GM12878 (cell line): ENCODE results near the gene NRSN2. TPM values are rescaled to one million over a fixed set of nuclear protein-coding genes. Genes with fewer than 3 reads are reported as not detected.

ENCODE experiments used
- ATAC-seq: fragments of 200-7000 bp; cut with Tn5 transposase; 3 replicates; pipeline ENCODE4 v1.9.1; 2020; ENCODE audit warnings: mild to moderate bottlenecking, moderate library complexity
- BruUV-seq: library from RNA; stranded (reverse); fragments of 400-500 nt; replicated peaks from 2 replicates; lab custom pipeline; 2021; lab: Mats Ljungman, UMichigan
- CTCF ChIA-PET: fragments of 300-600 bp; sonication (Branson Sonifier 250); formaldehyde crosslinking; extraction: SDS; loops from one replicate; lab custom pipeline; 2021; ENCODE audit warnings: inconsistent platforms; lab: Yijun Ruan, JAX
- POLR2A ChIA-PET: fragments of 350-600 bp; formaldehyde crosslinking; extraction: SDS; loops from one replicate; lab custom pipeline; 2021; ENCODE audit warnings: inconsistent platforms; lab: Charles Lee
- RAD21 ChIA-PET: fragments of 300-600 bp; sonication (Branson Sonifier 250); formaldehyde crosslinking; loops from one replicate; lab custom pipeline; 2023; ENCODE audit warnings: antibody characterized with exemption; ENCODE audit not compliant: unreplicated experiment; lab: Charles Lee
- SMC1A ChIA-PET: fragments of 300-600 bp; sonication (Branson Sonifier 250); formaldehyde crosslinking; loops from one replicate; lab custom pipeline; 2023; ENCODE audit not compliant: unreplicated experiment, uncharacterized antibody; lab: Charles Lee
- DNase-seq: peaks from one replicate; pipeline ENCODE4 v3.0.0-alpha.2; 2011; ENCODE audit warnings: low read depth, low spot score
- FAIRE-seq: peaks from 3 replicates; lab custom pipeline; 2011; peaks lifted over from hg19 to GRCh38; lab: Jason Lieb, UNC
- H2AFZ ChIP-seq: 2 replicates; pipeline ENCODE4 v1.6.0; 2011; ENCODE audit warnings: low read depth, low read length, control low read depth; ENCODE audit not compliant: control insufficient read depth
- H3K27ac ChIP-seq: 2 replicates; pipeline ENCODE4 v1.5.1; 2011; ENCODE audit warnings: control low read depth; ENCODE audit not compliant: control insufficient read depth, insufficient read depth
- H3K27me3 ChIP-seq, 2 experiments: replicated peaks in 1 of 2; 2 replicates each; pipeline versions ENCODE4 v1.6.0 to v1.6.1; 2011; ENCODE audit warnings: low read length in 1 of 2; ENCODE audit not compliant: control insufficient read depth in 2 of 2, insufficient read depth in 2 of 2
- H3K36me3 ChIP-seq, 2 experiments: 2 replicates each; pipeline ENCODE4 v1.5.1; 2011; ENCODE audit warnings: low read length in 1 of 2; ENCODE audit not compliant: control insufficient read depth in 2 of 2, insufficient read depth in 2 of 2
- H3K4me1 ChIP-seq: 2 replicates; pipeline ENCODE4 v1.6.1; 2011; ENCODE audit warnings: mild to moderate bottlenecking, low read length, moderate library complexity, mixed read lengths; ENCODE audit not compliant: control insufficient read depth, insufficient read depth
- H3K4me2 ChIP-seq: 2 replicates; pipeline ENCODE4 v1.6.0; 2011; ENCODE audit warnings: control low read depth; ENCODE audit not compliant: control insufficient read depth, insufficient read depth
- H3K4me3 ChIP-seq: fragments of 200-600 bp; sonication (generic); 2 replicates; pipeline ENCODE4 v1.5.1; 2016
- H3K79me2 ChIP-seq: 2 replicates; pipeline ENCODE4 v1.6.0; 2011; ENCODE audit warnings: low read length; ENCODE audit not compliant: control insufficient read depth, insufficient read depth
- H3K9ac ChIP-seq: 2 replicates; pipeline ENCODE4 v1.8.0; 2011; ENCODE audit warnings: low read length, control low read depth, mixed read lengths; ENCODE audit not compliant: control insufficient read depth, insufficient read depth
- H3K9me3 ChIP-seq: replicated peaks from 3 replicates; pipeline ENCODE4 v1.5.1; 2011; ENCODE audit warnings: mild to moderate bottlenecking, low read length; ENCODE audit not compliant: control insufficient read depth, insufficient read depth
- H4K20me1 ChIP-seq: 2 replicates; pipeline ENCODE4 v1.6.0; 2011; ENCODE audit not compliant: control insufficient read depth, insufficient read depth
- EGR1 ChIP-seq, 2 experiments: IDR thresholded peaks; 1 replicate in 1 of 2; 2 replicates in 1 of 2; pipeline ENCODE4 v1.6.1; 2011 to 2012; ENCODE audit warnings: low read depth in 2 of 2, low read length in 2 of 2, borderline replicate concordance in 1 of 2, mild to moderate bottlenecking in 1 of 2, moderate library complexity in 1 of 2
- NRF1 ChIP-seq: conservative IDR thresholded peaks from 2 replicates; pipeline ENCODE4 v1.6.1; 2011; ENCODE audit warnings: mild to moderate bottlenecking, low read depth, low read length, improper control_type of control experiment
- ZNF217 ChIP-seq: fragments of 450-650 bp; IDR thresholded peaks from 2 replicates; pipeline ENCODE4 v1.6.1; 2017; ENCODE audit warnings: antibody characterized with exemption, mild to moderate bottlenecking
- WGBS: methylation state at CpG from one replicate; pipeline ENCODE4 v1.1.6; 2016; ENCODE audit warnings: low lambda C conversion rate; ENCODE audit not compliant: insufficient replicate concordance, insufficient coverage; ENCODE audit errors: missing lambda C conversion rate; 5-methylcytosine and 5-hydroxymethylcytosine counted together
- in situ Hi-C: fragments of 300-500 bp; cut with MboI; formaldehyde crosslinking; loops from 9 replicates; pipeline ENCODE4 v1.14.3; 2018; ENCODE audit warnings: mixed read lengths
- intact Hi-C: fragments of 100-400 bp; cut with micrococcal nuclease; formaldehyde crosslinking; loops from one replicate; pipeline ENCODE4 v1.14.2; 2022; ENCODE audit not compliant: unreplicated experiment
- polyA plus RNA-seq, 11 experiments: library from polyadenylated mRNA; depleted of rRNA in 4 of 11; unstranded in 6 of 11; stranded (reverse) in 5 of 11; fragments of >200 nt; fragmentation: Nextera tagmentation in 4 of 11; fragmentation: Illumina TruSeq in 1 of 11; extraction: Ambion mirVana in 4 of 11; extraction: Trizol in 1 of 11; gene quantifications; 1 replicate in 1 of 11; 2 replicates in 10 of 11; pipeline versions ENCODE4 v1.2.1 to v1.2.3, GENCODE V29; 2011 to 2016; ENCODE audit warnings: inconsistent platforms in 2 of 11, missing spikeins in 2 of 11, low read depth in 1 of 11
- total RNA-seq, 4 experiments: library from RNA; depleted of rRNA in 3 of 4; stranded (reverse); fragments of >200 nt in 3 of 4; fragmentation: Illumina TruSeq in 1 of 4; extraction: Trizol in 1 of 4; gene quantifications; 2 replicates each; pipeline versions ENCODE4 v1.2.1 to v1.2.3, GENCODE V29; 2013 to 2021
- TF ChIP-seq, protein P1 (sequence below): fragments of 150-350 bp; IDR thresholded peaks from 2 replicates; pipeline ENCODE4 v1.6.1; 2016; ENCODE audit warnings: low read depth, low read length

The NRSN2 gene
- total and polyA plus RNA-seq, 10 of the 15 experiments (the other 5 are each of a cell fraction or from before 2014, with no cell fraction given), result 6.2 to 32.4 (median 13.0) TPM

DNA sequence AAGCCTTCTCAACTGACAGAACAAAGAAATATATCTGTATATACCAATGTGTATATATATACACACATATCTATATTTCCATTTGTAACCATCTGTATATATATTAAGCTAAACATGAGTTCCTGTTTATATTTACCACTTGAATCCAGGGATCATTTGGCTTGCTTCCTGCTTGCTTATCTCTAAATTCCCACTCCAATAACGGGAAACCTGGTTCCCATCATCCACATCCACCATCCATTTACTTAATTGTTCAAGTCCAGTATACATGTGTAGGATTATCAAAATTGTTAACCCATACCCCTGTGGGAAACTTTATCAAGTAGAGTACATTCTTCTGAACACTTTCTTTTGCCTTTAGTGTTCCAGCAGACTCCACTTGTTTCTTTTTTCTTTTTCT lies 34.0 kb upstream of the NRSN2 start:
- H3K9ac ChIP-seq, result no peak overlapping the region
- CTCF ChIA-PET, result no interaction called here
- H3K27ac ChIP-seq, result no peak overlapping the region
- no peaks in the 10 kb centered on the region for H4K20me1 ChIP-seq
- WGBS, result 47% methylated on average over 1 of the region's 1 CpG
- POLR2A ChIA-PET, result no interaction called here
- DNase-seq (no peak), ATAC-seq (no peak), FAIRE-seq (no peak)
- TF ChIP-seq NRF1, result no peak
- no peak for TF ChIP-seq EGR1 (IDR thresholded peaks at IDR 0.05; ENCODE audit: borderline replicate concordance in 1 of 2, low read depth in 2 of 2, low read length in 2 of 2)
- TF ChIP-seq ZNF217, result no peak
- TF ChIP-seq, protein P1, sequence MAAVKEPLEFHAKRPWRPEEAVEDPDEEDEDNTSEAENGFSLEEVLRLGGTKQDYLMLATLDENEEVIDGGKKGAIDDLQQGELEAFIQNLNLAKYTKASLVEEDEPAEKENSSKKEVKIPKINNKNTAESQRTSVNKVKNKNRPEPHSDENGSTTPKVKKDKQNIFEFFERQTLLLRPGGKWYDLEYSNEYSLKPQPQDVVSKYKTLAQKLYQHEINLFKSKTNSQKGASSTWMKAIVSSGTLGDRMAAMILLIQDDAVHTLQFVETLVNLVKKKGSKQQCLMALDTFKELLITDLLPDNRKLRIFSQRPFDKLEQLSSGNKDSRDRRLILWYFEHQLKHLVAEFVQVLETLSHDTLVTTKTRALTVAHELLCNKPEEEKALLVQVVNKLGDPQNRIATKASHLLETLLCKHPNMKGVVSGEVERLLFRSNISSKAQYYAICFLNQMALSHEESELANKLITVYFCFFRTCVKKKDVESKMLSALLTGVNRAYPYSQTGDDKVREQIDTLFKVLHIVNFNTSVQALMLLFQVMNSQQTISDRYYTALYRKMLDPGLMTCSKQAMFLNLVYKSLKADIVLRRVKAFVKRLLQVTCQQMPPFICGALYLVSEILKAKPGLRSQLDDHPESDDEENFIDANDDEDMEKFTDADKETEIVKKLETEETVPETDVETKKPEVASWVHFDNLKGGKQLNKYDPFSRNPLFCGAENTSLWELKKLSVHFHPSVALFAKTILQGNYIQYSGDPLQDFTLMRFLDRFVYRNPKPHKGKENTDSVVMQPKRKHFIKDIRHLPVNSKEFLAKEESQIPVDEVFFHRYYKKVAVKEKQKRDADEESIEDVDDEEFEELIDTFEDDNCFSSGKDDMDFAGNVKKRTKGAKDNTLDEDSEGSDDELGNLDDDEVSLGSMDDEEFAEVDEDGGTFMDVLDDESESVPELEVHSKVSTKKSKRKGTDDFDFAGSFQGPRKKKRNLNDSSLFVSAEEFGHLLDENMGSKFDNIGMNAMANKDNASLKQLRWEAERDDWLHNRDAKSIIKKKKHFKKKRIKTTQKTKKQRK, result no peak
- SMC1A ChIA-PET, result interaction anchor here (0.9 to 2.5 kb wide), 3 partner anchors 9 to 14 kb away, joined by 3 to 8 read pairs (median 4); partner anchors contain the start of gene SOX12
- no peaks in the 10 kb centered on the region for H3K9me3 ChIP-seq
- in situ Hi-C loops (no loop called here), intact Hi-C loops (no loop called here)
- no peak overlapping the region for H3K4me3 ChIP-seq
- H2AFZ ChIP-seq, result no peak overlapping the region
- H3K27me3 ChIP-seq, result no peaks in the 10 kb centered on the region
- RAD21 ChIA-PET, result no interaction called here
- no peaks in the 10 kb centered on the region for H3K79me2 ChIP-seq
- peaks cover 4% of the 10 kb centered on the region; the same call in 1 of the 2 replicates for H3K4me1 ChIP-seq
- no peaks in the 10 kb centered on the region for H3K36me3 ChIP-seq
- no TSS peak for BruUV-seq
- no peak overlapping the region for H3K4me2 ChIP-seq
